K562 (cell line): ENCODE measurements around the gene SPATS2. TPM values are rescaled to one million over a fixed set of nuclear protein-coding genes. Genes with fewer than 3 reads are reported as not detected.

Source experiments
- ARID1B ChIP-seq: fragments of 450-650 bp; IDR thresholded peaks from 2 replicates; pipeline ENCODE4 v1.6.1; 2016; ENCODE audit warnings: antibody characterized with exemption, mild to moderate bottlenecking, inconsistent platforms
- ATF6 ChIP-seq: sonication (generic); formaldehyde crosslinking; IDR thresholded peaks from 2 replicates; pipeline ENCODE4 v1.4.0; 2020; ENCODE audit warnings: mild to moderate bottlenecking, missing genetic modification reagents
- CAMTA2 ChIP-seq: fragments of 250-450 bp; sonication (Bioruptor Pico); conservative IDR thresholded peaks from 2 replicates; pipeline ENCODE4 v1.5.1; 2022
- CBX1 ChIP-seq: sonication (generic); IDR thresholded peaks from 2 replicates; pipeline ENCODE4 v1.6.1; 2016; ENCODE audit warnings: antibody characterized with exemption, low read depth, mild to moderate bottlenecking
- DNMT1 ChIP-seq: fragments of 450-650 bp; IDR thresholded peaks from 2 replicates; pipeline ENCODE4 v1.6.1; 2016; ENCODE audit warnings: antibody characterized with exemption, mild to moderate bottlenecking
- ERF ChIP-seq: fragments of 450-650 bp; formaldehyde crosslinking; IDR thresholded peaks from 2 replicates; pipeline ENCODE4 v1.4.0; 2020; ENCODE audit warnings: mild to moderate bottlenecking, mixed read lengths
- GABPA ChIP-seq: fragments of 200-800 bp; sonication (Bioruptor generic); conservative IDR thresholded peaks from 2 replicates; pipeline ENCODE4 v1.6.1; 2016; ENCODE audit warnings: low read depth, missing genetic modification characterization, missing compliant biosample characterization
- HES1 ChIP-seq: fragments of 450-650 bp; IDR thresholded peaks from 2 replicates; pipeline ENCODE4 v1.6.1; 2016; ENCODE audit warnings: low read depth, mild to moderate bottlenecking, moderate library complexity
- HMG20B ChIP-seq: fragments of 250-450 bp; sonication (Bioruptor Pico); IDR thresholded peaks from 2 replicates; pipeline ENCODE4 v1.5.0; 2021; ENCODE audit warnings: mild to moderate bottlenecking
- IRF2 ChIP-seq: sonication (generic); formaldehyde crosslinking; IDR thresholded peaks from 2 replicates; pipeline ENCODE4 v1.8.1; 2022; ENCODE audit warnings: mild to moderate bottlenecking, missing genetic modification reagents
- KAT2B ChIP-seq: IDR thresholded peaks from one replicate; pipeline ENCODE4 v1.6.1; 2012; ENCODE audit warnings: low read depth, mild to moderate bottlenecking, control low read depth, inconsistent platforms, low read length, moderate library complexity
- MCM7 ChIP-seq, 2 experiments: fragments of 450-650 bp; IDR thresholded peaks; 2 replicates each; pipeline ENCODE4 v1.6.1; 2016 to 2018
- MTA2 ChIP-seq: fragments of 450-650 bp; IDR thresholded peaks from 2 replicates; pipeline ENCODE4 v1.6.1; 2016; ENCODE audit warnings: low read depth
- NBN ChIP-seq: fragments of 450-650 bp; IDR thresholded peaks from 2 replicates; pipeline ENCODE4 v1.6.1; 2016; ENCODE audit warnings: low read depth, mild to moderate bottlenecking
- NRF1 ChIP-seq, 2 experiments: fragments of 450-650 bp; IDR thresholded peaks in 1 of 2; conservative IDR thresholded peaks in 1 of 2; 2 replicates each; pipeline ENCODE4 v1.6.1; 2014; ENCODE audit warnings: mild to moderate bottlenecking in 2 of 2
- PTBP1 ChIP-seq: fragments of 200-400 bp; formaldehyde crosslinking; IDR thresholded peaks from 2 replicates; pipeline ENCODE4 v1.6.1; 2017; ENCODE audit warnings: low read depth, low read length
- SAFB ChIP-seq: fragments of 200-400 bp; formaldehyde crosslinking; IDR thresholded peaks from 2 replicates; pipeline ENCODE4 v1.6.1; 2017; ENCODE audit warnings: low read depth, low read length, borderline replicate concordance
- SMARCA5 ChIP-seq: fragments of 450-650 bp; IDR thresholded peaks from 2 replicates; pipeline ENCODE4 v1.6.1; 2016
- TEAD2 ChIP-seq: fragments of 450-650 bp; IDR thresholded peaks from 2 replicates; pipeline ENCODE4 v1.6.1; 2016; ENCODE audit warnings: missing genetic modification characterization, control low read depth, missing compliant biosample characterization
- TOE1 ChIP-seq, 2 experiments: fragments of 450-650 bp in 1 of 2; sonication (generic) in 1 of 2; formaldehyde crosslinking in 1 of 2; IDR thresholded peaks; 2 replicates each; pipeline versions ENCODE4 v1.7.1 to v1.8.0; 2016 to 2022; ENCODE audit warnings: borderline replicate concordance in 2 of 2, mild to moderate bottlenecking in 2 of 2, antibody characterized with exemption in 1 of 2, inconsistent platforms in 1 of 2, low read depth in 1 of 2, missing genetic modification reagents in 1 of 2, moderate library complexity in 1 of 2
- ZBTB8A ChIP-seq: fragments of 450-650 bp; IDR thresholded peaks from 2 replicates; pipeline ENCODE4 v1.6.1; 2018; ENCODE audit warnings: mild to moderate bottlenecking, moderate library complexity; ENCODE audit not compliant: partially characterized antibody
- ZKSCAN3 ChIP-seq: fragments of 250-450 bp; sonication (Bioruptor Pico); IDR thresholded peaks from 2 replicates; pipeline ENCODE4 v1.4.0; 2020
- ZNF146 ChIP-seq: IDR thresholded peaks from one replicate; pipeline ENCODE4 v1.6.1; 2018; ENCODE audit warnings: missing compliant biosample characterization; ENCODE audit not compliant: unreplicated experiment
- ZNF274 ChIP-seq: IDR thresholded peaks from 2 replicates; pipeline ENCODE4 v1.6.1; 2011; ENCODE audit warnings: low read depth, mild to moderate bottlenecking, low read length, moderate library complexity, borderline replicate concordance
- polyA plus RNA-seq, 8 experiments: library from polyadenylated mRNA; depleted of rRNA in 4 of 8; stranded (reverse) in 5 of 8; unstranded in 3 of 8; fragments of >200 nt; fragmentation: Nextera tagmentation in 2 of 8; fragmentation: Illumina TruSeq in 1 of 8; extraction: Ambion mirVana in 2 of 8; extraction: Trizol in 1 of 8; gene quantifications; 2 replicates each; pipeline versions ENCODE4 v1.2.1 to v1.2.3, GENCODE V29; 2011 to 2014; ENCODE audit warnings: inconsistent platforms in 1 of 8, missing spikeins in 1 of 8
- total RNA-seq, 7 experiments: library from RNA; depleted of rRNA in 6 of 7; stranded (reverse); fragments of >200 nt in 6 of 7; fragmentation: Illumina TruSeq in 2 of 7; extraction: Trizol in 2 of 7; gene quantifications; 2 replicates each; pipeline versions ENCODE4 v1.2.1 to v1.2.3, GENCODE V29; 2011 to 2021; ENCODE audit warnings: low replicate concordance in 1 of 7
- TF ChIP-seq, protein P1 (sequence below), 2 experiments: fragments of 450-650 bp; conservative IDR thresholded peaks; 2 replicates each; pipeline ENCODE4 v1.6.1; 2017; ENCODE audit warnings: mild to moderate bottlenecking in 2 of 2, moderate library complexity in 2 of 2
- TF ChIP-seq, protein P2 (sequence below): fragments of 450-650 bp; IDR thresholded peaks from 2 replicates; pipeline ENCODE4 v1.6.1; 2018; ENCODE audit warnings: mild to moderate bottlenecking, low read depth; ENCODE audit not compliant: partially characterized antibody

The SPATS2 gene
- total and polyA plus RNA-seq, 9 of the 15 experiments (the other 6 are each of a cell fraction or from before 2014, with no cell fraction given): 5.4 to 48.2 (median 17.5) TPM

GRCh38 chr12:49365542-49365941 lies 1.7 kb upstream of the SPATS2 start (continued):
- TF ChIP-seq, protein P1, sequence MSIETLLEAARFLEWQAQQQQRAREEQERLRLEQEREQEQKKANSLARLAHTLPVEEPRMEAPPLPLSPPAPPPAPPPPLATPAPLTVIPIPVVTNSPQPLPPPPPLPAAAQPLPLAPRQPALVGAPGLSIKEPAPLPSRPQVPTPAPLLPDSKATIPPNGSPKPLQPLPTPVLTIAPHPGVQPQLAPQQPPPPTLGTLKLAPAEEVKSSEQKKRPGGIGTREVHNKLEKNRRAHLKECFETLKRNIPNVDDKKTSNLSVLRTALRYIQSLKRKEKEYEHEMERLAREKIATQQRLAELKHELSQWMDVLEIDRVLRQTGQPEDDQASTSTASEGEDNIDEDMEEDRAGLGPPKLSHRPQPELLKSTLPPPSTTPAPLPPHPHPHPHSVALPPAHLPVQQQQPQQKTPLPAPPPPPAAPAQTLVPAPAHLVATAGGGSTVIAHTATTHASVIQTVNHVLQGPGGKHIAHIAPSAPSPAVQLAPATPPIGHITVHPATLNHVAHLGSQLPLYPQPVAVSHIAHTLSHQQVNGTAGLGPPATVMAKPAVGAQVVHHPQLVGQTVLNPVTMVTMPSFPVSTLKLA (conservative IDR thresholded peaks at IDR 0.05): no peak
- TF ChIP-seq MTA2 (no peak), NRF1 (conservative IDR thresholded peaks at IDR 0.05 in 1 of 2, IDR thresholded peaks at IDR 0.05 in 1 of 2) (no peak), TOE1 (IDR thresholded peaks at IDR 0.05; ENCODE audit: borderline replicate concordance) (no peak), TOE1 (CRISPR knock-in tag; IDR thresholded peaks at IDR 0.05; ENCODE audit: borderline replicate concordance, low read depth) (no peak), ARID1B (peak; percentile 73), GABPA (tag) (no peak), HMG20B (no peak), ZKSCAN3 (CRISPR knock-in tag) (no peak), ZNF146 (CRISPR knock-in tag) (no peak), ZNF274 (no peak), ZBTB8A (no peak), HES1 (peak; percentile 72; the same call in 1 of the 2 replicates), ATF6 (CRISPR knock-in tag) (no peak), SAFB (no peak), MCM7 (IDR thresholded peaks at IDR 0.05) (no peak), PTBP1 (no peak), CAMTA2 (CRISPR knock-in tag) (no peak), TEAD2 (tag) (no peak), ERF (CRISPR knock-in tag) (no peak), CBX1 (no peak), NBN (no peak), DNMT1 (no peak), SMARCA5 (no peak), IRF2 (CRISPR knock-in tag) (no peak), KAT2B (no peak)
- TF ChIP-seq, protein P2, sequence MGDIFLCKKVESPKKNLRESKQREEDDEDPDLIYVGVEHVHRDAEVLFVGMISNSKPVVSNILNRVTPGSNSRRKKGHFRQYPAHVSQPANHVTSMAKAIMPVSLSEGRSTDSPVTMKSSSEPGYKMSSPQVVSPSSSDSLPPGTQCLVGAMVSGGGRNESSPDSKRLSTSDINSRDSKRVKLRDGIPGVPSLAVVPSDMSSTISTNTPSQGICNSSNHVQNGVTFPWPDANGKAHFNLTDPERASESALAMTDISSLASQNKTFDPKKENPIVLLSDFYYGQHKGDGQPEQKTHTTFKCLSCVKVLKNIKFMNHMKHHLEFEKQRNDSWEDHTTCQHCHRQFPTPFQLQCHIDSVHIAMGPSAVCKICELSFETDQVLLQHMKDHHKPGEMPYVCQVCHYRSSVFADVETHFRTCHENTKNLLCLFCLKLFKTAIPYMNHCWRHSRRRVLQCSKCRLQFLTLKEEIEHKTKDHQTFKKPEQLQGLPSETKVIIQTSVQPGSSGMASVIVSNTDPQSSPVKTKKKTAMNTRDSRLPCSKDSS: no peak
